Trophoblast cell (in vitro differentiated cells and primary cell): ENCODE results near the gene MGAT4C.

Experiments used
- DNase-seq, 2 donors: peaks; one replicate each; pipeline ENCODE4 v3.0.0-alpha.2; 2016
- H2AFZ ChIP-seq: 2 replicates; pipeline ENCODE4 v1.6.1; 2013; ENCODE audit warnings: low read length, moderate library complexity, mild to moderate bottlenecking; ENCODE audit not compliant: insufficient read depth, poor library complexity
- H2AK5ac ChIP-seq: 2 replicates; pipeline ENCODE4 v1.6.1; 2013; ENCODE audit warnings: mild to moderate bottlenecking, low read length
- H2BK120ac ChIP-seq: 2 replicates; pipeline ENCODE4 v1.6.1; 2013; ENCODE audit warnings: low read length, mild to moderate bottlenecking, moderate library complexity; ENCODE audit not compliant: insufficient read depth, poor library complexity
- H2BK12ac ChIP-seq: 2 replicates; pipeline ENCODE4 v1.6.1; 2013; ENCODE audit warnings: mild to moderate bottlenecking, low read length, moderate library complexity
- H2BK5ac ChIP-seq: 2 replicates; pipeline ENCODE4 v1.6.1; 2013; ENCODE audit warnings: low read length, low read depth, moderate library complexity, mild to moderate bottlenecking; ENCODE audit not compliant: poor library complexity
- H3K14ac ChIP-seq: 2 replicates; pipeline ENCODE4 v1.6.1; 2013; ENCODE audit warnings: mild to moderate bottlenecking, low read length
- H3K18ac ChIP-seq: 2 replicates; pipeline ENCODE4 v1.6.1; 2013; ENCODE audit warnings: mild to moderate bottlenecking, low read length
- H3K23ac ChIP-seq: 2 replicates; pipeline ENCODE4 v1.6.1; 2013; ENCODE audit warnings: low read length
- H3K27ac ChIP-seq: 2 replicates; pipeline ENCODE4 v1.5.1; 2013; ENCODE audit warnings: low read depth, mild to moderate bottlenecking, inconsistent platforms, low read length, moderate library complexity
- H3K27me3 ChIP-seq: 2 replicates; pipeline ENCODE4 v1.6.1; 2013; ENCODE audit warnings: inconsistent platforms, mild to moderate bottlenecking, low read length, moderate library complexity; ENCODE audit not compliant: insufficient read depth
- H3K36me3 ChIP-seq, 2 experiments: 1 replicate in 1 of 2; 2 replicates in 1 of 2; pipeline ENCODE4 v1.6.1; 2013; ENCODE audit warnings: low read length in 2 of 2, mild to moderate bottlenecking in 2 of 2, moderate library complexity in 1 of 2; ENCODE audit not compliant: insufficient read depth in 2 of 2, control insufficient read depth in 1 of 2
- H3K4ac ChIP-seq: 2 replicates; pipeline ENCODE4 v1.6.1; 2013; ENCODE audit warnings: low read depth, mild to moderate bottlenecking, low read length, moderate library complexity
- H3K4me1 ChIP-seq, 2 experiments: 1 replicate in 1 of 2; 2 replicates in 1 of 2; pipeline ENCODE4 v1.6.1; 2013; ENCODE audit warnings: low read length in 2 of 2, mild to moderate bottlenecking in 2 of 2, moderate library complexity in 1 of 2; ENCODE audit not compliant: insufficient read depth in 2 of 2, control insufficient read depth in 1 of 2
- H3K4me2 ChIP-seq: 2 replicates; pipeline ENCODE4 v1.6.1; 2013; ENCODE audit warnings: inconsistent platforms, mild to moderate bottlenecking, low read length, moderate library complexity
- H3K4me3 ChIP-seq: 2 replicates; pipeline ENCODE4 v1.5.1; 2013; ENCODE audit warnings: mild to moderate bottlenecking, low read depth, low read length, inconsistent platforms
- H3K79me1 ChIP-seq: one replicate; pipeline ENCODE4 v1.6.1; 2013; ENCODE audit warnings: low read length
- H3K79me2 ChIP-seq: 2 replicates; pipeline ENCODE4 v1.6.1; 2013; ENCODE audit warnings: low read length, mild to moderate bottlenecking; ENCODE audit not compliant: control insufficient read depth, insufficient read depth, poor library complexity
- H3K9ac ChIP-seq: 2 replicates; pipeline ENCODE4 v1.6.1; 2013; ENCODE audit warnings: mild to moderate bottlenecking, low read length
- H3K9me3 ChIP-seq: 2 replicates; pipeline ENCODE4 v1.6.1; 2013; ENCODE audit warnings: low read depth, mild to moderate bottlenecking, control low read depth, inconsistent platforms, low read length; ENCODE audit not compliant: insufficient read depth
- H4K12ac ChIP-seq: 2 replicates; pipeline ENCODE4 v1.6.1; 2013; ENCODE audit warnings: low read depth, mild to moderate bottlenecking, low read length, moderate library complexity
- H4K8ac ChIP-seq: 2 replicates; pipeline ENCODE4 v1.6.1; 2013; ENCODE audit warnings: low read depth, mild to moderate bottlenecking, low read length, moderate library complexity
- H4K91ac ChIP-seq: one replicate; pipeline ENCODE4 v1.6.1; 2013; ENCODE audit warnings: low read depth, mild to moderate bottlenecking, low read length, moderate library complexity
- WGBS: extraction: QIAGEN DNeasy Blood & Tissue Kit; methylation state at CpG from one replicate; pipeline ENCODE4 v1.1.7; 2013; ENCODE audit warnings: missing lambda C conversion rate; ENCODE audit not compliant: insufficient read length, insufficient coverage; ENCODE audit errors: extremely low coverage; 5-methylcytosine and 5-hydroxymethylcytosine counted together

Gene MGAT4C

GRCh38 chr12:86186449-86186848 lies 69.7 kb downstream of the MGAT4C start:
- Histone ChIP-seq H2BK12ac (no peak overlapping the region), H3K18ac (no peak overlapping the region), H3K14ac (no peak overlapping the region), H3K4me3 (no peak overlapping the region), H3K4ac (no peak overlapping the region), H4K12ac (no peak overlapping the region), H2BK120ac (no peak overlapping the region), H3K27me3 (no peaks in the 10 kb centered on the region), H3K79me2 (no peaks in the 10 kb centered on the region), H3K36me3 (no peaks in the 10 kb centered on the region), H3K4me1 (no peaks in the 10 kb centered on the region), H2AFZ (no peak overlapping the region), H3K4me2 (no peak overlapping the region), H4K91ac (no peak overlapping the region), H3K9me3 (no peaks in the 10 kb centered on the region), H3K23ac (no peak overlapping the region), H3K79me1 (no peaks in the 10 kb centered on the region), H3K9ac (no peak overlapping the region), H2AK5ac (no peak overlapping the region), H4K8ac (no peak overlapping the region), H2BK5ac (no peak overlapping the region), H3K27ac (no peak overlapping the region)
- no CpG with 5 or more reads among the region's 2 CpGs for WGBS
- DNase-seq, result no peak

- Histone ChIP-seq H3K14ac (no peak overlapping the region), H3K27me3 (no peaks in the 10 kb centered on the region), H2AFZ (no peak overlapping the region), H4K12ac (no peak overlapping the region), H3K4me3 (no peak overlapping the region), H2BK12ac (no peak overlapping the region), H2BK120ac (no peak overlapping the region), H3K36me3 (no peaks in the 10 kb centered on the region), H3K18ac (no peak overlapping the region), H3K79me1 (no peaks in the 10 kb centered on the region), H2BK5ac (no peak overlapping the region), H3K79me2 (no peaks in the 10 kb centered on the region), H3K4me1 (no peaks in the 10 kb centered on the region), H4K91ac (no peak overlapping the region), H3K4me2 (no peak overlapping the region), H3K9me3 (peaks cover 3% of the 10 kb centered on the region), H3K9ac (no peak overlapping the region), H2AK5ac (no peak overlapping the region), H3K27ac (no peak overlapping the region), H3K23ac (no peak overlapping the region), H3K4ac (no peak overlapping the region), H4K8ac (no peak overlapping the region)
- no CpG with 5 or more reads among the region's 1 CpG for WGBS
- no peak for DNase-seq
These were observed 76.3 kb downstream of the MGAT4C start for GRCh38 chr12:86179855-86180254.

DNA sequence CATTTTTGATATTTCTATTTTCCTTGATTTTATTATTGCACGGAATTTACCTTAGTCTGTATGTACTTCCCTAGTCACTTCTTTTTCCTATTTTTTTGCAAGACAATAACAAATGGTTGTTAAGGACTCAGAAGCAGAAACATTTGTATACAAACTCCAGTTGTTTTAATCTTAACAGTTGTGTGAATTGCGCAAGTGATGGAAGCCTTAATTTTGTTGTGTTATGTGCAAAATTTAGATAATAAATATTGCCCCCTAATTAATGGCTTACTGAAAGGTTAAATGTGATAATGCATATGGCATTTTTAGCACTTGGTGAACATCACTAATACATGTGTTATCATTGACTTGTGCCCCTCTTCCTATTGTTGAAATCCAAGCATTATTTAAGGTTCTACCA lies 82.0 kb downstream of the MGAT4C start:
- Histone ChIP-seq H3K9ac (no peak overlapping the region), H3K36me3 (no peaks in the 10 kb centered on the region), H3K79me1 (no peaks in the 10 kb centered on the region), H3K9me3 (no peaks in the 10 kb centered on the region), H4K8ac (no peak overlapping the region), H4K91ac (no peak overlapping the region), H3K14ac (no peak overlapping the region), H3K27me3 (no peaks in the 10 kb centered on the region), H2BK5ac (no peak overlapping the region), H3K18ac (no peak overlapping the region), H2BK120ac (no peak overlapping the region), H3K4ac (no peak overlapping the region), H2BK12ac (no peak overlapping the region), H3K23ac (no peak overlapping the region), H4K12ac (no peak overlapping the region), H3K4me2 (no peak overlapping the region), H3K79me2 (no peaks in the 10 kb centered on the region), H3K27ac (no peak overlapping the region), H2AK5ac (no peak overlapping the region), H3K4me1 (no peaks in the 10 kb centered on the region), H2AFZ (no peak overlapping the region), H3K4me3 (no peak overlapping the region)
- DNase-seq, result no peak
- no CpG with 5 or more reads among the region's 2 CpGs for WGBS

DNA sequence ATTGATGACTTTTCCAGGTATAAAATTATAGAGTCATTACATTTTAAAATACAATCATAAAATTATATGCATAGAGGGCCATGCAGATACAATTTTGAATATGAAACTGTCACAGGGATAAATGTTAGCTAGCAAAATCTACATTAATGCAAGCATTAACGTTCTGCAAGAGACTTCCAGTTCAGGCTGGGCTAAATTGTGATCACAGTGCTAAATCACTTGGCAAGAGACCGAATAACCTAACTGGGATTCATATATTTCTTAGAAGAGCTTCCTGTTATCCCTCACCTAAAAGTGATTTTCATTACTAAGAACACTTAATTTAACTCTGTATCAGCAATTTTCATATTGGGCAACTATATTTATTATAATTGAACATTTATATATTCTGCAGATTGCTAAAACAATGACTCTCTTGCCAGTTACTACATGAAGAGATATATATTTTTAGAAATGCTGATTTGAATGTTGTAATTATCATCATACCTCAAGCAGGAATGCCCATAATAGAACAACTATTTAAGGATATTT lies 83.2 kb downstream of the MGAT4C start:
- Histone ChIP-seq H3K9me3 (no peaks in the 10 kb centered on the region), H4K12ac (no peak overlapping the region), H3K36me3 (no peaks in the 10 kb centered on the region), H3K79me1 (no peaks in the 10 kb centered on the region), H2AFZ (no peak overlapping the region), H3K79me2 (no peaks in the 10 kb centered on the region), H3K23ac (no peak overlapping the region), H2BK120ac (no peak overlapping the region), H4K91ac (no peak overlapping the region), H3K9ac (no peak overlapping the region), H2AK5ac (no peak overlapping the region), H2BK12ac (no peak overlapping the region), H3K18ac (no peak overlapping the region), H3K4ac (no peak overlapping the region), H3K4me2 (no peak overlapping the region), H3K27ac (no peak overlapping the region), H3K4me1 (no peaks in the 10 kb centered on the region), H4K8ac (no peak overlapping the region), H3K14ac (no peak overlapping the region), H3K4me3 (no peak overlapping the region), H2BK5ac (no peak overlapping the region), H3K27me3 (no peaks in the 10 kb centered on the region)
- no CpG with 5 or more reads among the region's 2 CpGs for WGBS
- no peak for DNase-seq
